GM12891 (cell line): ENCODE results near the gene ZNF593OS.

Experiments
- PAX5 ChIP-seq: IDR thresholded peaks from 2 replicates; pipeline ENCODE4 v1.6.1; 2011; ENCODE audit warnings: low read length, moderate library complexity, mild to moderate bottlenecking; ENCODE audit not compliant: insufficient read depth, severe bottlenecking
- POLR2A ChIP-seq: IDR thresholded peaks from 2 replicates; pipeline ENCODE4 v1.6.1; 2011; ENCODE audit warnings: low read depth, low read length, control low read depth
- POLR2AphosphoS5 ChIP-seq: IDR thresholded peaks from 2 replicates; pipeline ENCODE4 v1.6.1; 2011; ENCODE audit warnings: low read depth, low read length, control low read depth
- SPI1 ChIP-seq: IDR thresholded peaks from 2 replicates; pipeline ENCODE4 v1.6.1; 2011; ENCODE audit warnings: low read depth, low read length, control low read depth
- TAF1 ChIP-seq: IDR thresholded peaks from 2 replicates; pipeline ENCODE4 v1.6.1; 2011; ENCODE audit warnings: low read depth, low read length, control low read depth

DNA sequence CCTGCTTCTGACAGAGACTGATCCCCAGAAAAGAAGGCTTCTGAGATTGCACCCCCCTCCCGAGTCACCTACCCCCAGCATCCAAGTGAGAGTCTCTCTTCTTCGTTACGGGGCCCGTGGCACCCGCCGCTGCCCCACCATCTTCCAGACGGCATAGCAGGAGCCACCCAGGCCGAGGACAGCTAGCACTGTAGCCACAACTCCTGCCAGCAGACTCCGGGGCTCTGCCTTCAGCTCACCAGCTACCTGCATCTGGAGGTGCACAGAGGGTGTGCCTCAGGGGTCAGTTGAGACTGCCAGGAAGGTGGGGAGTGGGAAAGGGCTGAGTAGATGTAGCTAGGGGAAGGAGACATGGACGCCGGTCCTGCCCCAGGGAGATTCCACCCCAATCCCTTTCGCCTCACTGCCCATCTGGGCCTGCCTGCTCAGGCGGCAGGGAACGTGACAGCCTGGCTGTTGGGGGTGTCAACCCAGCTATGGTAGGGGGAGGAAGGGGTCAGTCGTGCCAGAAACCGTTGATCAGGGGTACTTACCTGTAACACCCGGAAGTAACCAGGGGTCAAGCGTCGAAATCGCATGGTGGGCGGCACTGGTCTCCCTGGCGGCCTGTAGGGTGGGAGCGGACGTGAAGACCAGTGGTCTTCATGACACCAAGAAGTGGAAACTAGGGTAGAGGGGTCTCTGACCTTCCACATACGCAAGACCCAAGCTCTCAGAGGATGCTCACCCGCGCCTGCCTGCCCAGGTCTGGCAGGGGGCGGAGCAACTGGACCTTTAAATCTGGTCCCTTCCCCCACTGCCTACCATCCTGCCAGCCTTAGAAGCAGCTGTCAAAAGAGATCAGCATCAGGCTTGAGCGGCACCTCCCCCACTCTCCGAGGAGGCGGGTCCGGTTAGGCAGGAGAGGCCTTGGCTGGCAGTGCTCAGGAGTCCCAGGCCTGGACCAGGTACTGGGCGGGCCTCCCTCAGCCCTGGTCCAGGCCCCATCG lies at the start of gene ZNF593OS:
- no peak for TF ChIP-seq POLR2AphosphoS5
- TF ChIP-seq SPI1, result no peak
- TF ChIP-seq POLR2A, result no peak
- no peak for TF ChIP-seq PAX5
- no peak for TF ChIP-seq TAF1
